IMR-90 (cell line): ENCODE measurements around the gene FAM174C. TPM values are rescaled to one million over a fixed set of nuclear protein-coding genes. Genes with fewer than 3 reads are reported as not detected.

Experiments
- ATAC-seq: fragments of 200-7000 bp; cut with Tn5 transposase; 2 replicates; pipeline ENCODE4 v1.9.1; 2020; ENCODE audit warnings: low read depth, mild to moderate bottlenecking, moderate library complexity
- BruUV-seq: library from RNA; stranded (reverse); fragments of 400-500 nt; replicated peaks from 2 replicates; lab custom pipeline; 2021; lab: Mats Ljungman, UMichigan
- CTCF ChIA-PET: fragments of 300-600 bp; formaldehyde crosslinking; extraction: SDS; loops from one replicate; lab custom pipeline; 2021; ENCODE audit warnings: antibody characterized with exemption; lab: Yijun Ruan, JAX
- POLR2A ChIA-PET: fragments of 300-600 bp; sonication (Branson Sonifier 250); formaldehyde crosslinking; loops from one replicate; lab custom pipeline; 2022; ENCODE audit warnings: antibody characterized with exemption; ENCODE audit not compliant: unreplicated experiment; lab: Charles Lee
- DNase-seq: peaks from one replicate; pipeline ENCODE4 v3.0.0; 2013
- H2AFZ ChIP-seq: replicated peaks from 2 replicates; pipeline ENCODE3; 2013; ENCODE audit warnings: low read length, mild to moderate bottlenecking; ENCODE audit not compliant: poor library complexity
- H2AK5ac ChIP-seq: 2 replicates; pipeline ENCODE4 v1.6.1; 2013; ENCODE audit warnings: low read depth, low read length, inconsistent platforms
- H2AK9ac ChIP-seq: replicated peaks from 2 replicates; pipeline ENCODE3; 2013; ENCODE audit warnings: mild to moderate bottlenecking, low read depth, low read length, moderate library complexity; ENCODE audit not compliant: poor library complexity
- H2BK120ac ChIP-seq: 2 replicates; pipeline ENCODE4 v1.6.1; 2013; ENCODE audit warnings: low read depth, low read length, inconsistent platforms
- H2BK15ac ChIP-seq: 3 replicates; pipeline ENCODE4 v1.6.1; 2013; ENCODE audit warnings: low read depth, low read length, inconsistent platforms
- H2BK20ac ChIP-seq: 2 replicates; pipeline ENCODE4 v1.6.1; 2013; ENCODE audit warnings: low read depth, mild to moderate bottlenecking, inconsistent platforms, low read length, moderate library complexity
- H2BK5ac ChIP-seq: 2 replicates; pipeline ENCODE4 v1.6.1; 2013; ENCODE audit warnings: mild to moderate bottlenecking, low read depth, low read length, inconsistent platforms; ENCODE audit not compliant: poor library complexity, severe bottlenecking
- H3K14ac ChIP-seq: replicated peaks from 2 replicates; pipeline ENCODE4 v1.6.1; 2013; ENCODE audit warnings: low read depth, low read length, inconsistent platforms
- H3K18ac ChIP-seq: 2 replicates; pipeline ENCODE4 v1.6.1; 2013; ENCODE audit warnings: low read depth, low read length, control low read depth
- H3K23ac ChIP-seq: 2 replicates; pipeline ENCODE4 v1.6.1; 2013; ENCODE audit warnings: low read depth, low read length, inconsistent platforms
- H3K27ac ChIP-seq: 2 replicates; pipeline ENCODE4 v1.5.1; 2013; ENCODE audit warnings: mild to moderate bottlenecking, control low read depth, low read length; ENCODE audit not compliant: insufficient read depth
- H3K27me3 ChIP-seq: 2 replicates; pipeline ENCODE4 v1.6.1; 2013; ENCODE audit warnings: low read length; ENCODE audit not compliant: control insufficient read depth, insufficient read depth
- H3K36me3 ChIP-seq: 2 replicates; pipeline ENCODE4 v1.6.1; 2013; ENCODE audit warnings: low read length, mixed read lengths; ENCODE audit not compliant: control insufficient read depth, insufficient read depth
- H3K4ac ChIP-seq: 2 replicates; pipeline ENCODE4 v1.6.1; 2013; ENCODE audit warnings: low read depth, low read length, inconsistent platforms
- H3K4me1 ChIP-seq: 2 replicates; pipeline ENCODE4 v1.6.1; 2013; ENCODE audit warnings: low read length, mixed read lengths; ENCODE audit not compliant: control insufficient read depth, insufficient read depth
- H3K4me2 ChIP-seq: 2 replicates; pipeline ENCODE4 v1.6.1; 2013; ENCODE audit warnings: low read depth, mild to moderate bottlenecking, control low read depth, low read length, moderate library complexity
- H3K4me3 ChIP-seq: 2 replicates; pipeline ENCODE4 v1.5.1; 2013; ENCODE audit warnings: low read depth, mild to moderate bottlenecking, control low read depth, low read length, moderate library complexity; ENCODE audit not compliant: insufficient read depth
- H3K56ac ChIP-seq: 2 replicates; pipeline ENCODE4 v1.6.1; 2013; ENCODE audit warnings: low read length, inconsistent platforms; ENCODE audit not compliant: insufficient read depth; ENCODE audit errors: extremely low read depth
- H3K79me1 ChIP-seq, 2 experiments: 2 replicates each; pipeline ENCODE4 v1.6.1; 2013; ENCODE audit warnings: low read length in 2 of 2, inconsistent platforms in 1 of 2, low read depth in 1 of 2
- H3K9ac ChIP-seq: 2 replicates; pipeline ENCODE4 v1.6.1; 2013; ENCODE audit warnings: low read depth, low read length, control low read depth
- H3K9me1 ChIP-seq: 2 replicates; pipeline ENCODE4 v1.6.1; 2013; ENCODE audit warnings: low read length, inconsistent platforms; ENCODE audit not compliant: insufficient read depth
- H3K9me3 ChIP-seq: 2 replicates; pipeline ENCODE4 v1.6.1; 2013; ENCODE audit warnings: low read length; ENCODE audit not compliant: control insufficient read depth, insufficient read depth
- H4K20me1 ChIP-seq: 2 replicates; pipeline ENCODE4 v1.6.1; 2013; ENCODE audit warnings: low read length, inconsistent platforms; ENCODE audit not compliant: insufficient read depth
- H4K5ac ChIP-seq: 2 replicates; pipeline ENCODE4 v1.6.1; 2013; ENCODE audit warnings: mild to moderate bottlenecking, low read depth, low read length, control low read depth
- H4K8ac ChIP-seq, 2 experiments: 2 replicates each; pipeline ENCODE4 v1.6.1; 2013; ENCODE audit warnings: low read depth in 2 of 2, low read length in 2 of 2, control low read depth in 1 of 2, inconsistent platforms in 1 of 2
- H4K91ac ChIP-seq: 2 replicates; pipeline ENCODE4 v1.6.1; 2013; ENCODE audit warnings: low read depth, low read length, inconsistent platforms; ENCODE audit not compliant: insufficient read depth
- BHLHE40 ChIP-seq: fragments of 150-350 bp; IDR thresholded peaks from 2 replicates; pipeline ENCODE4 v1.6.1; 2016; ENCODE audit warnings: mild to moderate bottlenecking, low read depth, low read length
- MAZ ChIP-seq: IDR thresholded peaks from 2 replicates; pipeline ENCODE4 v1.6.1; 2012; ENCODE audit warnings: low read depth, mild to moderate bottlenecking, low read length, improper control_type of control experiment, moderate library complexity, borderline replicate concordance
- MXI1 ChIP-seq: IDR thresholded peaks from 2 replicates; pipeline ENCODE4 v1.6.1; 2012; ENCODE audit warnings: low read depth, mild to moderate bottlenecking, low read length, moderate library complexity, borderline replicate concordance
- POLR2A ChIP-seq: IDR thresholded peaks from 2 replicates; pipeline ENCODE4 v1.6.1; 2012; ENCODE audit warnings: mild to moderate bottlenecking, low read depth, low read length
- RAD21 ChIP-seq: IDR thresholded peaks from 2 replicates; pipeline ENCODE4 v1.6.1; 2012; ENCODE audit warnings: low read length, improper control_type of control experiment
- WGBS, 2 experiments: methylation state at CpG; one replicate each; pipeline versions ENCODE4 v1.1.5 to v1.1.7; 2013; ENCODE audit warnings: missing lambda C conversion rate in 2 of 2; ENCODE audit not compliant: insufficient read length in 1 of 2; ENCODE audit errors: extremely low coverage in 2 of 2; 5-methylcytosine and 5-hydroxymethylcytosine counted together
- dilution Hi-C: fragments of 300-500 bp; cut with HindIII; formaldehyde crosslinking; loops from one replicate; pipeline ENCODE4 v1.14.3; 2018; ENCODE audit warnings: low sequenced_read_pairs; ENCODE audit not compliant: unreplicated experiment
- in situ Hi-C: fragments of 300-500 bp; cut with MboI; formaldehyde crosslinking; loops from 3 replicates; pipeline ENCODE4 v1.14.3; 2019; ENCODE audit warnings: low sequenced_read_pairs, inconsistent platforms, mixed read lengths
- intact Hi-C: fragments of 100-400 bp; cut with micrococcal nuclease; formaldehyde crosslinking; loops from 2 replicates; pipeline ENCODE4 v1.10.0; 2022
- polyA plus RNA-seq, 3 experiments: library from polyadenylated mRNA; depleted of rRNA; stranded (reverse); fragments of >200 nt; gene quantifications; 2 replicates each; pipeline ENCODE4 v1.2.3, GENCODE V29; 2012; ENCODE audit warnings: low replicate concordance in 1 of 3
- total RNA-seq: library from RNA; depleted of rRNA; stranded (reverse); fragments of >200 nt; gene quantifications from 2 replicates; pipeline ENCODE4 v1.2.3, GENCODE V29; 2012
- TF ChIP-seq, protein P1 (sequence below): conservative IDR thresholded peaks from 2 replicates; pipeline ENCODE4 v1.5.1; 2012; ENCODE audit warnings: mild to moderate bottlenecking, low read depth, low read length, improper control_type of control experiment
- TF ChIP-seq, protein P2 (sequence below): fragments of 150-350 bp; IDR thresholded peaks from 2 replicates; pipeline ENCODE4 v1.6.1; 2017; ENCODE audit warnings: mild to moderate bottlenecking, antibody characterized with exemption, low read length, low read depth

The FAM174C gene
- total and polyA plus RNA-seq, 2 of the 4 experiments (the other 2 are of a cell fraction), result 7.5 to 61.8 TPM

DNA sequence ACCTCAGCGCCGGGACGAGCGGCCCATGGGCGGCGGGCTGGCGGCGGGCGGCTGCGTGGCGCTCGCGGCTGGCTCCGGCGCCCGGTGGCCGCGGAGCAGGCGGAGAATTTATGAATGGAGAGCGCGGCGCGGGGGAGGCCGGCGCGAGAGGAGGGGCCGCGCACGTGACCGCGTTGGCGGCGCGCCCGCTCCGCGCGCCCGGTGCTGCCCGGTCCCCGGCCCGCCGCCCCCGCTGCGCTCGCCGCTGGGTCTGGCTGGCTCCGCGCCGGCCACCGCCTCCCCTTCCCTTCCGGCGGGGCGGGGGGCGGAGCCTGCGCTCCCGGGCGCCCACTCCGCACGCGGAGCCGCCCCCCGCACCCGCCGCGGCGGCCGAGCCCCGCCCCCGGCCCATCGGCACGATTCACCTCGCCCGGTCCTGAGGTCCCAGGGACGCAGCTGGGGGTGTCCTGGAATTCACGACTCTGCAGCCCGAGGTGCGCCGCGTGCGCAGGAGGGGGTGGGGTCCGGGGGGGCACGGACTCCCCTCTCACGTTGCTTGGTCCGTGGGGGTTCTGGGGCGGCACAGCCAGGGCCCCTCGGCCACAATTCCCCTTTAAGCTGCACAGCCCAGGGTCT is 37.5 kb upstream of the FAM174C start, which contains the start of gene CBARP:
TSS of gene CBARP (minus strand) at position 252 of the 615 bp plus-strand sequence. CDS start 1,905 bp downstream, outside the sequence.
- H3K4me1 ChIP-seq, result peaks cover 28% of the 10 kb centered on the region
- peaks cover 25% of the 10 kb centered on the region for H4K20me1 ChIP-seq
- peak within 1 kb of the TSS; percentile 98 for H2AK9ac ChIP-seq
- peak within 1 kb of the TSS; percentile 93 for H3K9ac ChIP-seq
- H4K8ac ChIP-seq, result peak within 1 kb of the TSS; percentile 70 to 75; a peak in 2 of 4 replicates
- dilution Hi-C loops, result no loop called here
- no peaks in the 10 kb centered on the region for H3K27me3 ChIP-seq
- H3K56ac ChIP-seq, result peak within 1 kb of the TSS; percentile 49; the same call in 1 of the 2 replicates
- H3K36me3 ChIP-seq, result peaks cover 27% of the 10 kb centered on the region; the same call in 1 of the 2 replicates
- peak within 1 kb of the TSS; percentile 95 for H3K4me2 ChIP-seq
- H2BK20ac ChIP-seq, result no peak within 1 kb of the TSS
- DNase-seq, result no peak
- peak within 1 kb of the TSS; percentile 15; the same call in 1 of the 2 replicates for H3K18ac ChIP-seq
- H4K91ac ChIP-seq, result peak within 1 kb of the TSS; percentile 66
- H2AK5ac ChIP-seq, result peak within 1 kb of the TSS; percentile 93
- peak within 1 kb of the TSS; percentile 89 for H2AFZ ChIP-seq
- WGBS, 2 experiments, result 1% methylated on average over 39 of the region's 87 CpGs; no CpG with 5 or more reads in 1 of the 2 experiments
- intact Hi-C loops, result no loop called here
- peak within 1 kb of the TSS; percentile 84 for H3K14ac ChIP-seq
- H4K5ac ChIP-seq, result peak within 1 kb of the TSS; percentile 58
- in situ Hi-C loops, result no loop called here
- ChIA-PET CTCF (interaction anchor here (2.0 kb wide), 1 partner anchor 125 kb away, joined by 7 read pairs; no protein-coding TSS in a partner anchor), POLR2A (interaction anchor here (0.7 kb wide), 1 partner anchor 31 kb away, joined by 5 read pairs; the partner anchor contains the start of gene CIRBP)
- H3K79me1 ChIP-seq, result peaks cover 14 to 32% of the 10 kb centered on the region in 2 experiments
- H3K9me1 ChIP-seq, result no peaks in the 10 kb centered on the region
- no TSS peak for BruUV-seq
- H2BK5ac ChIP-seq, result peak within 1 kb of the TSS; percentile 68
- peak within 1 kb of the TSS; percentile 94 for H3K4me3 ChIP-seq
- H3K23ac ChIP-seq, result no peak within 1 kb of the TSS; the same call in 1 of the 2 replicates
- H2BK15ac ChIP-seq, result 0 out of 3 replicates have a peak within 1 kb of the TSS, but pooled peaks have one; percentile 43
- peak within 1 kb of the TSS; percentile 65 for H3K4ac ChIP-seq
- peak within 1 kb of the TSS; percentile 64 for H3K27ac ChIP-seq
- TF ChIP-seq POLR2A (peak; percentile 69), MXI1 (peak; percentile 46; the same call in 1 of the 2 replicates), RAD21 (no peak), BHLHE40 (peak; percentile 81), MAZ (peak; percentile 53)
- TF ChIP-seq, protein P1, sequence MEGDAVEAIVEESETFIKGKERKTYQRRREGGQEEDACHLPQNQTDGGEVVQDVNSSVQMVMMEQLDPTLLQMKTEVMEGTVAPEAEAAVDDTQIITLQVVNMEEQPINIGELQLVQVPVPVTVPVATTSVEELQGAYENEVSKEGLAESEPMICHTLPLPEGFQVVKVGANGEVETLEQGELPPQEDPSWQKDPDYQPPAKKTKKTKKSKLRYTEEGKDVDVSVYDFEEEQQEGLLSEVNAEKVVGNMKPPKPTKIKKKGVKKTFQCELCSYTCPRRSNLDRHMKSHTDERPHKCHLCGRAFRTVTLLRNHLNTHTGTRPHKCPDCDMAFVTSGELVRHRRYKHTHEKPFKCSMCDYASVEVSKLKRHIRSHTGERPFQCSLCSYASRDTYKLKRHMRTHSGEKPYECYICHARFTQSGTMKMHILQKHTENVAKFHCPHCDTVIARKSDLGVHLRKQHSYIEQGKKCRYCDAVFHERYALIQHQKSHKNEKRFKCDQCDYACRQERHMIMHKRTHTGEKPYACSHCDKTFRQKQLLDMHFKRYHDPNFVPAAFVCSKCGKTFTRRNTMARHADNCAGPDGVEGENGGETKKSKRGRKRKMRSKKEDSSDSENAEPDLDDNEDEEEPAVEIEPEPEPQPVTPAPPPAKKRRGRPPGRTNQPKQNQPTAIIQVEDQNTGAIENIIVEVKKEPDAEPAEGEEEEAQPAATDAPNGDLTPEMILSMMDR, result no peak
- TF ChIP-seq, protein P2, sequence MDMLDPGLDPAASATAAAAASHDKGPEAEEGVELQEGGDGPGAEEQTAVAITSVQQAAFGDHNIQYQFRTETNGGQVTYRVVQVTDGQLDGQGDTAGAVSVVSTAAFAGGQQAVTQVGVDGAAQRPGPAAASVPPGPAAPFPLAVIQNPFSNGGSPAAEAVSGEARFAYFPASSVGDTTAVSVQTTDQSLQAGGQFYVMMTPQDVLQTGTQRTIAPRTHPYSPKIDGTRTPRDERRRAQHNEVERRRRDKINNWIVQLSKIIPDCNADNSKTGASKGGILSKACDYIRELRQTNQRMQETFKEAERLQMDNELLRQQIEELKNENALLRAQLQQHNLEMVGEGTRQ, result peak; percentile 87
- H3K9me3 ChIP-seq, result no peaks in the 10 kb centered on the region
- ATAC-seq, result peak; percentile 12
- H2BK120ac ChIP-seq, result no peak within 1 kb of the TSS; the same call in 1 of the 2 replicates
